Activated T-helper 1 cell treated with anti-CD3 and anti-CD28 coated beads, Interleukin-12 subunit alpha, Interleukin-12 subunit beta, Interleukin-2, Interleukin-4 antibody, amounts not matched to agents 30 ng/mL and 10 ng/mL and 1 ng/mL, durations not matched to agents 14 hours and 24 hours and 36 hours (primary cell): ENCODE data around the gene STXBP1. TPM values are rescaled to one million over a fixed set of nuclear protein-coding genes. Genes with fewer than 3 reads are reported as not detected.

ENCODE experiments used
- DNase-seq: peaks from one replicate; pipeline ENCODE4 v3.0.0; 2021; ENCODE audit warnings: low spot score
- H3K27ac Mint-ChIP-seq: one replicate; pipeline ENCODE4 v1.8.0; 2021; ENCODE audit warnings: mild to moderate bottlenecking, mixed read lengths
- H3K27me3 Mint-ChIP-seq: one replicate; pipeline ENCODE4 v1.8.0; 2022; ENCODE audit warnings: mild to moderate bottlenecking, moderate library complexity, mixed read lengths; ENCODE audit not compliant: insufficient read depth
- H3K36me3 Mint-ChIP-seq: one replicate; pipeline ENCODE4 v1.8.0; 2021; ENCODE audit warnings: low read depth, mixed read lengths
- H3K4me1 Mint-ChIP-seq: one replicate; pipeline ENCODE4 v1.8.0; 2021; ENCODE audit warnings: low read depth, mixed read lengths
- H3K4me3 Mint-ChIP-seq: one replicate; pipeline ENCODE4 v1.8.0; 2021; ENCODE audit warnings: mild to moderate bottlenecking, moderate library complexity, mixed read lengths
- H3K9me3 Mint-ChIP-seq: one replicate; pipeline ENCODE4 v1.8.0; 2021; ENCODE audit warnings: mixed read lengths
- intact Hi-C: fragments of 100-400 bp; cut with micrococcal nuclease; formaldehyde crosslinking; loops from one replicate; pipeline ENCODE4 v1.15.1; 2024
- total RNA-seq: library from RNA; stranded (reverse); gene quantifications from 2 replicates; pipeline ENCODE4 v1.2.3, GENCODE V29; 2022

Gene STXBP1
- total RNA-seq, 1 donor from 2014 or later, result 32.9 TPM

DNA sequence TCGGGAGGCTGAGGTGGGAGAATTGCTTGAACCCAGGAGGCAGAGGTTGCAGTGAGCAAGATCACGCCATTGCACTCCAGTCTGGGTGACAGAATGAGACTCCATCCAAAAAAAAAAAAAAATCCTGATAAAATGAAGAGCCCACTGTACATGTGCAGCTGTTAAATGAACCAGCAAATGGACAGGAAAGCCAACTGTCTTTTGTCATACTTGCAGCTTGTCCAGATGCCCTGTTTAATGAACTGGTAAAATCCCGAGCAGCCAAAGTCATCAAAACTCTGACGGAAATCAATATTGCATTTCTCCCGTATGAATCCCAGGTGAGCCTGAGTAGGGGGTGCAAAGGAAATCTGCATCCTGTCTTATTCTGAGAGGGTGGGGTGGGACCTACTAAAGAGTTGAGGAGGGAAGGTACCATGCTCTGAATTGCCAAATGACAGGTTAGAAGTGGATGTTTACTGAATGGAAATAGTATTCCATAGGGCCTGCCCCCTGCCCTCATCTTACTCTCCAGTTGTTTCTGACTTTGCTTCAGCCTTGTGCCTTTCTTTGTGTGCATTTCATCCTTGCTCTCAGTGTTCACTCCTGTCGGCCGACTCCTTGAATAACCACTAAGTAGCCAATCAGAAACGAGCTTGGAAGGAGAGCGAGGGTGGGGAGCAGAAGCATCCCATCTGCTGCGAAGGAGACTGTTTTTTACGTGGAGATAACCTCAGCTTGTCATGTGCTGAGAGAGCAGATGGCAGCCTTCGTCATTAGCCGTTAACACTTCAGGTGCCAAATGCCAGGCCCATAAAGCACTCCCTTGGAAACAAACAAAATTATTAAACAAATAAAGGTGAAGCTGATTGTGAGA is 49.0 kb downstream of the STXBP1 start:
- no peaks in the 10 kb centered on the region for H3K9me3 Mint-ChIP-seq
- no peak overlapping the region for H3K4me3 Mint-ChIP-seq
- intact Hi-C loops, result no loop called here
- H3K36me3 Mint-ChIP-seq, result peaks cover 5% of the 10 kb centered on the region
- H3K4me1 Mint-ChIP-seq, result no peaks in the 10 kb centered on the region
- peaks cover 1% of the 10 kb centered on the region for H3K27me3 Mint-ChIP-seq
- DNase-seq, result no peak
- H3K27ac Mint-ChIP-seq, result no peak overlapping the region

GRCh38 chr9:127662617-127663016 is 50.5 kb downstream of the STXBP1 start:
- Mint-ChIP-seq H3K27ac (no peak overlapping the region), H3K27me3 (peaks cover 1% of the 10 kb centered on the region), H3K9me3 (no peaks in the 10 kb centered on the region), H3K4me1 (no peaks in the 10 kb centered on the region), H3K36me3 (peaks cover 5% of the 10 kb centered on the region), H3K4me3 (no peak overlapping the region)
- no peak for DNase-seq
- intact Hi-C loops, result no loop called here

DNA sequence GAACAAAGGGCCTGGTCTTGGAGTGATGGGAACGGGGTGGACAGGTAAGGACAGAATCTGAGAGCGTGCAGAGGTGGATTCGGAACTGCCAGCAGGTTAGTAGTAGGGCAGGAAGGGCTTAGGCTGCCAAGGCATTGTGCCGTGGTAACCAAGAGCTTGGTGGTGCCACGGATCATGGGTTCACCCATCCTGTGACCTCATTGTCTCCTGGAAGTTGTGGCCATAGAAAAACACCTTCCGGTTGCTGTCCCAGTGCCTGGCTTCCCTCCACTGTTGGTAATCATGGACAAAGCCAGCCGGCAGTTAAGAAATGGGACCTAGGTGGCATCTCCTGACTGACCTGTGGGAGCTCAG is 52.2 kb downstream of the STXBP1 start:
- Mint-ChIP-seq H3K4me1 (no peaks in the 10 kb centered on the region), H3K27ac (no peak overlapping the region), H3K4me3 (no peak overlapping the region), H3K36me3 (peaks cover 5% of the 10 kb centered on the region), H3K27me3 (peaks cover 1% of the 10 kb centered on the region), H3K9me3 (no peaks in the 10 kb centered on the region)
- intact Hi-C loops, result no loop called here
- no peak for DNase-seq

GRCh38 chr9:127664678-127665507 is 52.8 kb downstream of the STXBP1 start:
- H3K4me1 Mint-ChIP-seq, result no peaks in the 10 kb centered on the region
- intact Hi-C loops, result no loop called here

GRCh38 chr9:127667127-127667844 is 55.2 kb downstream of the STXBP1 start:
- intact Hi-C loops, result no loop called here
- H3K27ac Mint-ChIP-seq, result no peak overlapping the region
- H3K36me3 Mint-ChIP-seq, result peaks cover 3% of the 10 kb centered on the region
- no peak overlapping the region for H3K4me3 Mint-ChIP-seq
- no peaks in the 10 kb centered on the region for H3K9me3 Mint-ChIP-seq
- H3K27me3 Mint-ChIP-seq, result no peaks in the 10 kb centered on the region
- no peak for DNase-seq
- no peaks in the 10 kb centered on the region for H3K4me1 Mint-ChIP-seq

More at GRCh38 chr9:127664678-127665507, 52.8 kb downstream of the STXBP1 start:
- Mint-ChIP-seq H3K36me3 (peaks cover 5% of the 10 kb centered on the region), H3K4me3 (no peak overlapping the region), H3K27me3 (peaks cover 1% of the 10 kb centered on the region), H3K27ac (no peak overlapping the region), H3K9me3 (no peaks in the 10 kb centered on the region)
- DNase-seq, result no peak

GRCh38 chr9:127667906-127668305 is 55.8 kb downstream of the STXBP1 start:
- H3K4me1 Mint-ChIP-seq, result no peaks in the 10 kb centered on the region
- no peak overlapping the region for H3K4me3 Mint-ChIP-seq
- no peaks in the 10 kb centered on the region for H3K9me3 Mint-ChIP-seq
- peaks cover 1% of the 10 kb centered on the region for H3K36me3 Mint-ChIP-seq
- intact Hi-C loops, result no loop called here
- H3K27me3 Mint-ChIP-seq, result no peaks in the 10 kb centered on the region
- H3K27ac Mint-ChIP-seq, result no peak overlapping the region
- DNase-seq, result no peak

DNA sequence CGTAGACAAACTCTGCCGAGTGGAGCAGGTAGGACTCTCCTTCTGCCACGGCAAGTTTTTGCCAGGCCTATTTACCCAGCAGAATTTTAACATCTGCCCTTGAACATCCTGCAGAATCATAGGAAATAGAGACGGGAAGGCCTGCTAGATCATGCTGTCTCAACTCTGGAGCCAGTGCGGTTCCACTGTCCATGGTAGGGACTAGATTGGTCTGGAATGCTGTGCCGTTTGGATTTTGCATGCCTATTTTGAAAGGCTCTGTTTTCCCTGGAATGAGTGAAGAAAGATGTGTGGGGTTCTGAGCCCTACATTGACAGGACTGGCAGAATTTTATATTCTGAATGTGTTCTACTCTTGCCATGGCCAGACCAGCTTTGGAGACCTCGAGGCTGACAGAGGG is 61.2 kb downstream of the STXBP1 start:
- intact Hi-C loops, result no loop called here
- H3K27ac Mint-ChIP-seq, result no peak overlapping the region
- DNase-seq, result no peak
- H3K4me3 Mint-ChIP-seq, result no peak overlapping the region
- H3K36me3 Mint-ChIP-seq, result peaks cover 1% of the 10 kb centered on the region
- H3K27me3 Mint-ChIP-seq, result no peaks in the 10 kb centered on the region
- H3K4me1 Mint-ChIP-seq, result no peaks in the 10 kb centered on the region
- no peaks in the 10 kb centered on the region for H3K9me3 Mint-ChIP-seq

GRCh38 chr9:127676638-127677037 is 64.6 kb downstream of the STXBP1 start:
- intact Hi-C loops, result no loop called here
- Mint-ChIP-seq H3K27ac (no peak overlapping the region), H3K4me3 (no peak overlapping the region), H3K36me3 (peaks cover 10% of the 10 kb centered on the region), H3K9me3 (no peaks in the 10 kb centered on the region), H3K4me1 (no peaks in the 10 kb centered on the region), H3K27me3 (no peaks in the 10 kb centered on the region)
- DNase-seq, result no peak

DNA sequence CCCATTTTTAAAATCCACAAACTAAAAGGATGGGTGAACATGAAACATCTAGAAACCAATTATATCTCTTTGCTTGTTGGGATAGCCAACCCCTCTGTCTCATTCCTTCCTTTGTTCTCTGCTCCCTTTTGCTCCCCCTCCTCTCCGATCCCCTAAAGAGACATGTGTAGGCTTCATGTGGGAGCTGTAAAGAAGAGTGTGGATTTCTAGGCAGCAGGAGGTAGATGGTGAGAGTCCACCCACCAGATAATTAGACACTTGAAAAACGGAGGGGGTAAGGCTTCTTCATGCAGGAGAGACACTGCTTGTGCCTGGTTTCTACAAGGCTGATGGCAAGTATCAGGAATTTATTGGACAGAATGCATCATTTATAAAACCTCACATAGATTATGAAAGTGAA is 67.4 kb downstream of the STXBP1 start:
- no peaks in the 10 kb centered on the region for H3K9me3 Mint-ChIP-seq
- no peak overlapping the region for H3K4me3 Mint-ChIP-seq
- peaks cover 9% of the 10 kb centered on the region for H3K36me3 Mint-ChIP-seq
- no peak overlapping the region for H3K27ac Mint-ChIP-seq
- no peak for DNase-seq
- H3K4me1 Mint-ChIP-seq, result no peaks in the 10 kb centered on the region
- intact Hi-C loops, result no loop called here
- H3K27me3 Mint-ChIP-seq, result no peaks in the 10 kb centered on the region

- H3K4me1 Mint-ChIP-seq, result no peaks in the 10 kb centered on the region
- no peak overlapping the region for H3K27ac Mint-ChIP-seq
- H3K36me3 Mint-ChIP-seq, result peaks cover 9% of the 10 kb centered on the region
- intact Hi-C loops, result no loop called here
- no peak for DNase-seq
- H3K4me3 Mint-ChIP-seq, result no peak overlapping the region
- no peaks in the 10 kb centered on the region for H3K27me3 Mint-ChIP-seq
- no peaks in the 10 kb centered on the region for H3K9me3 Mint-ChIP-seq
Measured at GRCh38 chr9:127680226-127680625, 68.1 kb downstream of the STXBP1 start.

GRCh38 chr9:127680846-127681245 is 68.8 kb downstream of the STXBP1 start:
- intact Hi-C loops, result no loop called here
- no peak for DNase-seq
- Mint-ChIP-seq H3K9me3 (no peaks in the 10 kb centered on the region), H3K4me1 (no peaks in the 10 kb centered on the region), H3K36me3 (peaks cover 9% of the 10 kb centered on the region), H3K4me3 (no peak overlapping the region), H3K27me3 (no peaks in the 10 kb centered on the region), H3K27ac (no peak overlapping the region)

GRCh38 chr9:127682351-127683136 is 70.5 kb downstream of the STXBP1 start:
- H3K27ac Mint-ChIP-seq, result no peak overlapping the region
- DNase-seq, result no peak
- H3K4me1 Mint-ChIP-seq, result no peaks in the 10 kb centered on the region
- no peak overlapping the region for H3K4me3 Mint-ChIP-seq
- no peaks in the 10 kb centered on the region for H3K9me3 Mint-ChIP-seq
- H3K36me3 Mint-ChIP-seq, result peaks cover 9% of the 10 kb centered on the region
- H3K27me3 Mint-ChIP-seq, result no peaks in the 10 kb centered on the region
- intact Hi-C loops, result no loop called here
